Endothelial cell (in vitro differentiated cells): ENCODE data around the gene INSIG1. TPM values are rescaled to one million over a fixed set of nuclear protein-coding genes. Genes with fewer than 3 reads are reported as not detected.

ENCODE experiments used
- DNase-seq: peaks from one replicate; pipeline ENCODE4 v3.0.0; 2021; ENCODE audit warnings: low spot score
- H3K27ac Mint-ChIP-seq: one replicate; pipeline ENCODE4 v1.8.0; 2021; ENCODE audit warnings: mixed read lengths, inconsistent platforms; ENCODE audit not compliant: unreplicated experiment
- H3K27me3 Mint-ChIP-seq: one replicate; pipeline ENCODE4 v1.8.0; 2021; ENCODE audit warnings: mild to moderate bottlenecking, moderate library complexity, mixed read lengths, inconsistent platforms; ENCODE audit not compliant: unreplicated experiment
- H3K36me3 Mint-ChIP-seq: one replicate; pipeline ENCODE4 v1.8.0; 2021; ENCODE audit warnings: mild to moderate bottlenecking, low read depth, mixed read lengths, inconsistent platforms; ENCODE audit not compliant: unreplicated experiment
- H3K4me1 Mint-ChIP-seq: one replicate; pipeline ENCODE4 v1.8.0; 2021; ENCODE audit warnings: mild to moderate bottlenecking, mixed read lengths, inconsistent platforms; ENCODE audit not compliant: unreplicated experiment
- H3K4me3 Mint-ChIP-seq: one replicate; pipeline ENCODE4 v1.8.0; 2021; ENCODE audit warnings: mild to moderate bottlenecking, mixed read lengths, inconsistent platforms; ENCODE audit not compliant: unreplicated experiment
- H3K9me3 Mint-ChIP-seq: one replicate; pipeline ENCODE4 v1.8.0; 2021; ENCODE audit warnings: mixed read lengths, inconsistent platforms; ENCODE audit not compliant: unreplicated experiment
- total RNA-seq: library from RNA; stranded (reverse); fragmentation: NEBNext Ultra II Directional; extraction: Animal tissue kit (Norgen Biotek cat#: 25700); gene quantifications from one replicate; pipeline ENCODE4 v1.2.1, GENCODE V29; 2021; ENCODE audit not compliant: unreplicated experiment
- TF ChIP-seq, protein P1 (sequence below): fragments of 200-600 bp; sonication (generic); IDR thresholded peaks from one replicate; pipeline ENCODE4 v1.5.0; 2021; ENCODE audit warnings: antibody characterized with exemption; ENCODE audit not compliant: unreplicated experiment

The INSIG1 gene
- total RNA-seq, 1 donor from 2014 or later, result 53.1 TPM

DNA sequence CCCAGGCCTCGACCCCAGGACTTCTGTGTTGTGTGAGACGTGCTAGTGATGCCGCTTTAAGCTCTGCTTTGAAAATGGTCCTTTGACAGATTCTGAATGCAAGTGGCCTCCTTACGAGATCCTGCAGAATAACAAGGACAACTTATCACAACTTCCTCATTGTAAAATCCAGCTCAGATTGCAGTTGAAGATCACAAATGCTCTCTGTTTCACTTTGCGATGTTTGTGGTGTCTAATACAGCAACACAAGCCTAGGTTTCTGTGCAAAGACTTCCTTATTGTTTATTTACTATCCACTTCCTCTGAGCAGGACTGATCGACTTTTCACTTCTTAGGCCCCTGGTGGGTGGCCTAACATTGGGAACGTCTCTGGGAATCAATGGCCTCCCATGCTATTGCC is 31.7 kb upstream of the INSIG1 start:
- no peak overlapping the region for H3K4me3 Mint-ChIP-seq
- H3K9me3 Mint-ChIP-seq, result no peaks in the 10 kb centered on the region
- TF ChIP-seq, protein P1, sequence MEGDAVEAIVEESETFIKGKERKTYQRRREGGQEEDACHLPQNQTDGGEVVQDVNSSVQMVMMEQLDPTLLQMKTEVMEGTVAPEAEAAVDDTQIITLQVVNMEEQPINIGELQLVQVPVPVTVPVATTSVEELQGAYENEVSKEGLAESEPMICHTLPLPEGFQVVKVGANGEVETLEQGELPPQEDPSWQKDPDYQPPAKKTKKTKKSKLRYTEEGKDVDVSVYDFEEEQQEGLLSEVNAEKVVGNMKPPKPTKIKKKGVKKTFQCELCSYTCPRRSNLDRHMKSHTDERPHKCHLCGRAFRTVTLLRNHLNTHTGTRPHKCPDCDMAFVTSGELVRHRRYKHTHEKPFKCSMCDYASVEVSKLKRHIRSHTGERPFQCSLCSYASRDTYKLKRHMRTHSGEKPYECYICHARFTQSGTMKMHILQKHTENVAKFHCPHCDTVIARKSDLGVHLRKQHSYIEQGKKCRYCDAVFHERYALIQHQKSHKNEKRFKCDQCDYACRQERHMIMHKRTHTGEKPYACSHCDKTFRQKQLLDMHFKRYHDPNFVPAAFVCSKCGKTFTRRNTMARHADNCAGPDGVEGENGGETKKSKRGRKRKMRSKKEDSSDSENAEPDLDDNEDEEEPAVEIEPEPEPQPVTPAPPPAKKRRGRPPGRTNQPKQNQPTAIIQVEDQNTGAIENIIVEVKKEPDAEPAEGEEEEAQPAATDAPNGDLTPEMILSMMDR, result no peak
- no peaks in the 10 kb centered on the region for H3K4me1 Mint-ChIP-seq
- H3K27me3 Mint-ChIP-seq, result no peaks in the 10 kb centered on the region
- no peak for DNase-seq
- no peaks in the 10 kb centered on the region for H3K36me3 Mint-ChIP-seq
- no peak overlapping the region for H3K27ac Mint-ChIP-seq

DNA sequence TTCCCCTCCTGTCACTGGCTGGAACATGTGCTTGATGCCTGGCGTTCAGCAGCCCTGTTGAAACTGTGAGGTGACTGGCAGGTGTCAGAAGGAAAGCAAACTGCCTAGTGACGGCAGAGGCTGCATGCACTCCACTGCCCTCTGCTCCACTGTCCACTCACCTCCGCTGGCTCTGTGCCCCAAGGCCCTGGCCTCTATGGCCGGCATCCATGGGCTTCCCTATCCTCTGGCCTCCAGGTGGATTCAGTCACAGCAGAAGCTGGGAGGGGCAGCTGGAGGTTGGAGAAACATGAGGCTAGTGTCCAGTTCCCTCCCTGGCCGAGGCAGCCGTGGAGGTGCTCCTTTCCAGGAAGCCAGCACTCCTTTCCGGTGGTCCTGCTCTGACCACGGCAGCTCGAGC is 31.2 kb upstream of the INSIG1 start:
- H3K4me3 Mint-ChIP-seq, result no peak overlapping the region
- H3K36me3 Mint-ChIP-seq, result no peaks in the 10 kb centered on the region
- no peak overlapping the region for H3K27ac Mint-ChIP-seq
- no peaks in the 10 kb centered on the region for H3K9me3 Mint-ChIP-seq
- TF ChIP-seq, protein P1, result no peak
- no peaks in the 10 kb centered on the region for H3K4me1 Mint-ChIP-seq
- DNase-seq, result no peak
- no peaks in the 10 kb centered on the region for H3K27me3 Mint-ChIP-seq

DNA sequence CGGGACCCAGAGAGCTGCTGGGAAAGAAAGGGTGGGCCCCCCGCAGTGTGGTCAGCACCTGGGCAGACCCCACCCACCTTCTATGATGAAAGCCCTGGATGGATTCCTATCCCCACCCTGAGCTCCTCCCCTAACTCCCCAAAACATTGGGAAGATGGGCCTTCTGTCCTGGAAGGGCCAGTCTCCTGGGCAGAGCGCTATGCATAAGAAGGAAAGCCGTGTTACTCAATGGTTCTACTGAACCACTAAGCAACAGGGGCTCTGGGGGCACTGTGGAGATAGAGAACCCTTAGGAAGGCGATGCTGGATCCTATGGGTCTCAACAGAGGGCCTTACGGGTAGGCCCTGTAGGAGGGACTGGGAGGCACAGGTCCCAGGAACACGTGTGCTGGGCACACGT is 30.7 kb upstream of the INSIG1 start:
- no peak for DNase-seq
- Mint-ChIP-seq H3K4me3 (no peak overlapping the region), H3K27ac (no peak overlapping the region), H3K36me3 (no peaks in the 10 kb centered on the region), H3K4me1 (no peaks in the 10 kb centered on the region), H3K9me3 (no peaks in the 10 kb centered on the region), H3K27me3 (no peaks in the 10 kb centered on the region)
- TF ChIP-seq, protein P1, result no peak

DNA sequence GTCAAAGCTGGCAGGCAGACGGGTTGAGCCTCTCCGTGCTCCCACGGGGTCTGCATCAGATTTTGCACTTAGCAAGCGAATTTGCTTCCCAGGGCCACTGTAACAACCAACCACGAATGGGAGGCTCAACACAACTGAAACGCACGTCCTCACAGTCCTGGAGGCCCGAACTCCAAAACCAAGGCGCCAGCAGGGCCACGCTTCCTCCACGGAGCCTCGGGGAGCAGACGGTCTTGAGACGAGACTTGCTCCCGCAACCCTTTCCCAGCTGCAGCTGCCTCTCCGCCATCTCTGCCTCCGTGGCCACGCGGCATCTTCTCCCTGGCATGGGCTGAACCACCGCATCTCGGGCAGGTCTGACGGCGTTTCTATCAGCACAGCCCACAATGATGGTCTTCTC is 30.2 kb upstream of the INSIG1 start:
- Mint-ChIP-seq H3K27me3 (no peaks in the 10 kb centered on the region), H3K27ac (no peak overlapping the region), H3K9me3 (no peaks in the 10 kb centered on the region), H3K4me1 (no peaks in the 10 kb centered on the region), H3K36me3 (no peaks in the 10 kb centered on the region), H3K4me3 (no peak overlapping the region)
- TF ChIP-seq, protein P1, result no peak
- DNase-seq, result no peak

DNA sequence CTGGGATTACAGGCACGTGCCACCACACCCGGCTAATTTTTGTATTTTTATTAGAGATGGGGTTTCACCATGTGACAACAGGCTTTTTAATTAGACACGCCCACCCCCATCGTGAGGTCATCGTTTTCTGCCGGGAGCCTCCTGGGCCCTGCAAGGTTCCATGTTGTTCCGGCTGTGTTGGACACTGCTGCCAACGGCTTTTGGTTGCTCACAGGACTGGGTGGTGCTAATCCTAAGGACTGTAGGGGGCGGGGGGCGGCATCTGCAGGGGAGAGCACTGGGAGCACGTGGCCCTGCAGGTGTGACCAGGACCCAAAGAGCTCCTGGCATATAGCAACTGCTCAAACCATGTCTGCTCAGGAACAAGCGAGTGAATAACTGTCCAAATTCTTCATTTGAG is 29.5 kb upstream of the INSIG1 start:
- no peaks in the 10 kb centered on the region for H3K9me3 Mint-ChIP-seq
- H3K36me3 Mint-ChIP-seq, result no peaks in the 10 kb centered on the region

More for the DNA sequence above, 29.5 kb upstream of the INSIG1 start:
- no peak for DNase-seq
- Mint-ChIP-seq H3K27ac (no peak overlapping the region), H3K4me3 (no peak overlapping the region), H3K27me3 (no peaks in the 10 kb centered on the region), H3K4me1 (no peaks in the 10 kb centered on the region)
- TF ChIP-seq, protein P1, result no peak
